ENCODE results near the gene ZNF740.

ZNF740 gene

DNA sequence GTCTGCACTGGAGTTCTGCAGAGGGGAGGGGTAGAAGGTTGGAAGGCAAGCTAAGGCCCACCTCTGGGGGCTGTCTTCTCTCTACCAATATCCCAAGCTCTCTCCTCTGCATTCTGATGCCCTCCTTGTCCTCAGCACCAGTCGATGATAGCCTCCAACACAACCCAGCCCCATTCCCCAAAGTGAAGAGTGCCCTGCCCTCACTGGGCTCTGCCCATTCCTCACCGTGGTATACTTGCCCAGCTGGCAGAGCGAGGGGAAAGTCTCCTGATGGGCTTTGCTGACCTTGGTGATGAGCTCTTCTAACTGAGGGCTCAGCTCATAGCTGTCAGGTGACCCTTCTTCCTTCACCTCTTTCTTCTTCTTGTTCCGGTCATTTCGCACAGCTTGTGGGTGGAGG is 33.7 kb downstream of the ZNF740 start:
- DNase-seq (ENCODE audit: low read depth, low spot score) = no peak

DNA sequence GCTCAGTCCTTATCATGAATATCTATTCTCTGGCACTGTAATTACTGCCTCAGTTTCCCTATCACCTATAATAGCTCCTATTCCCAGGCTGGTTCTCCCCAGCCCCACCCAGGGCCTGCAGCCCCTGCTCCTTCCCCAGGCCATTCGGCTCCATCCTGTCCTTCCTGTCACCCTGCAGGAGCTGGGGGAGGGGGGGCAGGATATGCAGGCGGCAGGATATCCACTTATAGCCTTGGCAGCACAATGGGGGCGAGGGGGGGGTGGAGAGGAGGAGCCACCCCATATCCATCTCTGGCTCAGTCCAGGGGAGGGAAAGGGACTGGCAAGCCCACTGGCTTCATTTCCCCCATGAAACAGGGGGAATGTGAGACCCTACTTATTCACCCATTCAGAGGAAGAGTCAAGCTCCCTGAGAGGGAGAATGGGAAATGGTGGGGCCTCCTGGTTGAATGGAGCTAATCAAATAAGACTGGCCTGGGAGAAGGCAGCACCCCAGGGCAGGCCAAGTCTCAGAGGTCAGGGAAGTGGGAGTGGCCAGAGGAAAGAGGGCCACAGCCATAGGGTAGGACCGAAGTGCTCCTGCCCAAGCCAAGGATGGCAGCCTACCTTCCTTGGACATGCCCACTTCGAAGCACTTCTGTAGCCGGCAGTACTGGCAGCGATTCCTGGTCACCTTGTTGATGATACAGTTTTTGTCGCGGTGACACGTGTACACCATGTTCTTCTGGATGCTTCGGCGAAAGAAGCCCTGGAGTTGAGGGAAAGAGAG is 34.3 kb downstream of the ZNF740 start:
- no peak for DNase-seq (ENCODE audit: low read depth, low spot score)

DNA sequence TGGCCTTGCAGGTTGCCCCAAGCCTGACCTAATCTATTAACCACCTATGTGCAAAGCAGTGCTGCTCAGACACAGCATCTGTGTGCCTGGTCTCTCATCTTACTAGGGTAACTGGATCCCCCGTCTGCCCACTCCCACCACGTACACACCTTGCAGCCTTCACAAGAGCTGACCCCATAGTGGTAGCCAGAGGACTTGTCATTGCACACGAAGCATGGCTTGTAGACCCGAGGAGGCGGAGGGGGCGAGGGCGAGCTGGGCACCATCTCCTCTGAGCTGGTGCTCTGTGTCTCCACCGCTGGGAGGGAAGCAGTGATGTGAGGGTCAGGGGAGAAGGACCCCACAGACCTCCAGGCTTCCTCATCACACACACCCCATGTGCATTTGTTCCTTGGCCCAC is 35.0 kb downstream of the ZNF740 start:
- DNase-seq (ENCODE audit: low read depth, low spot score) = no peak

DNA sequence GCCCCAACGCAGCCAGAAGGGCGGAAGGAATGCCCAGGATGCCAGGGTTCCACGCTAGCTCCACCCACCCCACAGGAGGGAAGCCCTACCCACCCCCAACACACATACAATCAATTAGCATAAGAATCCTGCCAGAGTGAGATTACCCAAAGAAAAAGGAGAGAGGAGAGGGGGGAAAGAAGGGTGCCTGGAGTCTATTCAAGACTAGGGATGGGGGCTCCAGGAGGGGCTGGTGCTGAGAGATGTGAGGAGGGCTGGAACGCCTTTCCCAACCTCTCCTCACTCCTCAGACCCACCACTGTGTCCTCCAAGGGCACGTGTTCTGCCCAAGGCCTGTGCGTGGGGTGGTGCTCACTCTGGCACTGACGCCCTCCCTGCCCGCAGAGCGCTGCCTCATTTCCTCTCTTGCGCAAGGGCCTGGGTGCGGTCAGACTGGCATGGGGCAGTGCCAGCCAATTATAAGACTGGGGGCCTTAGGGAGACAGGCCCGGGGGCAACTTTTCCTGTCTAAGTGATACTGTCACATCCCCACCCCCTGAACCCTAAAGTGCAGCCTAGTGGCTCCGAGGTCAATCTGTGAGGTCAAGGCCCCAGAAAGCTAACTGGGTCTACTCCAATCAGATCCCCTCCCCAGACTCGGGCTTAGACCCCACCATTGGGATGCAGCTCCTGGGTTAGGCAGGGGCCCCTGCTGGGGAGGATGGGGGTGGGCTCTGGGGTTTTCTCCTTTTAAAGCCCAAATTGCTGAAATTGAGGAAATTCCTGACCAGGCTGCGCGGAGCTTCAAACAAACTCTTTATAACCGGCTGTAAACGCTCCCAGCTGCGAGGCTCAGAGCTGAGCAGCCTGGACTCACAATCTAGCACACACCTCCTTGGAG is 36.8 kb downstream of the ZNF740 start:
- DNase-seq (ENCODE audit: low read depth, low spot score) = no peak

DNA sequence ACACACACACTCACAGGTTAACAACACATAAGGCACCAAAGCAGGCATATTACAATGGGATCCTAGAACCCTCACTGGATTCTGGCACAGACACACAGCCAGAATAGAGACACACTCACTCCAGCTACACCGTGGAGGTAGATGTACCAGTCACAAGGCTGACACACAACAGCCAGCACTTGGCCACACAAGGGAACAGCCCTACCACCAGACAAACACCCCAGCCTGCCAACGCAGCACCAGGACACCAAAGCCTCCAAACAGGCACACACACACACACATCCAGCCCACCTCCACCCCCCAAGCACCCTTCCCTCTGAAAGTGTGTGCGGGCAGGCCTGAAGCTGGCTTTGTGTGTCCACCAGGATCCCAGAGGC is 37.4 kb downstream of the ZNF740 start:
- no peak for DNase-seq (ENCODE audit: low read depth, low spot score)

DNA sequence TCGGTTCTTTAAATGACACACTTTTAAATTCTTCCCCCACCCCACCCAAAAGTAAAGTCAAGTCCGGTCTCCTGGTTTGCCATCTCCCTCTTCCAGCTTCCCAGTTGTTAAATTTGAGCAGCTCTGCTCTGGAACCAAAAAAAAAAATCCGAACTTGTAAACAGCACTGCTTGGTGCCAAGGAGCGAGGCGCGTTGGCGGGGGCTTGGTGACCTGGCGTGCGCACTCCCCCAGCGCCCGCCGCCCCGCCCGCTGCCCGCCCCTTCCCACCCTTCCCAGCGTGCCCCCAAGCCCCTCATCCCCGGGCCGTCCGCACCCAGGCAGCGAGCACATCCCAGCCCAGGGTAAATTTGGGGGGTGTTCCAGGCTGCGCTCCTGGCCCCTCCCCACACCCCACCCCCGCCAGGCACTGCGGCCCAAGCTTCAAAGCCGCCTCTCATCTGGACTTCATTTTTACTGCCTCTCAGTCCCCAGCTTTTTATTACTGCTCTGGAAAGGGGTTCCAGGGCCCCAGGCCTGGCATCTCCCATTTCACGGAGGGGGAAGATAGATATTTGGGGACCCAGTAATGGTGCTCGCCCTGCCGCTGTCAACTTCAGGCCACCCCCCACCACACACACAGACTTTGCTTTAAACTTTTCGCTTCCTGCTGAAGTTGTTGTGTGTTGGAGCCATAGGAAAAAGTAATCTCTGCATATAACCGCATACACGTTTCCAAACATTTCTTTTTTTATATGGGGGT is 38.2 kb downstream of the ZNF740 start:
- DNase-seq (ENCODE audit: low read depth, low spot score) = no peak

GRCh38 chr12:53219292-53219955 is 38.9 kb downstream of the ZNF740 start:
- peak; percentile 26 for DNase-seq (ENCODE audit: low read depth, low spot score)

- DNase-seq (ENCODE audit: low read depth, low spot score) = peak; percentile 64
Observed at GRCh38 chr12:53219956-53220693, 39.6 kb downstream of the ZNF740 start.

DNA sequence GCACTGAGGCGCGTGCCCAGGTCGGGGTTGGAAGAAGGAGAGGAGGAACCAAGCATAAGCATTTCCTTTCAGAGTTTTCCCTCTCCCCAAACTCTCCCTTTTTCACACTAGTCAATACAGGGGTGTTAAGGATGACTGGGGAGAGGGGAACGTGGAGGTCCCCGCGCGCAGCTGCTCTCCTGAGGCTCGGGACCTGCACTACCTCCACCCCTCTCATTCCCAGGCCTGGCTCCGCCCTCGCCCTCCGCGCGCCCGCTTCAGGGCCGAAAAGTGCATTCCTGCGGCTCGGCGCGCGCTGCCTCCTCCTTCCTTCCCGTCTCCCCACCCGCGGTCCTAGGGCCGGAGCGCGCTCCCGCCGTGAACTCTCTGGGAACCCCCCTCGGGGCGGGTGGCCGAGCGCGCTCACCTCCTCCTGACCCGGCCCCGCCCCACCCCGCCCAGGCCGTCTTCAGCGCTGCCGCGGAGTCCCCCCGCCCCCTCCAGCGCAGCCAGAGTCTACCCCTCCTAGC is 40.2 kb downstream of the ZNF740 start:
- DNase-seq (ENCODE audit: low read depth, low spot score) = peak; percentile 61

- DNase-seq (ENCODE audit: low read depth, low spot score) = peak; percentile 12
Observed at GRCh38 chr12:53221203-53222080, 40.9 kb downstream of the ZNF740 start.

DNA sequence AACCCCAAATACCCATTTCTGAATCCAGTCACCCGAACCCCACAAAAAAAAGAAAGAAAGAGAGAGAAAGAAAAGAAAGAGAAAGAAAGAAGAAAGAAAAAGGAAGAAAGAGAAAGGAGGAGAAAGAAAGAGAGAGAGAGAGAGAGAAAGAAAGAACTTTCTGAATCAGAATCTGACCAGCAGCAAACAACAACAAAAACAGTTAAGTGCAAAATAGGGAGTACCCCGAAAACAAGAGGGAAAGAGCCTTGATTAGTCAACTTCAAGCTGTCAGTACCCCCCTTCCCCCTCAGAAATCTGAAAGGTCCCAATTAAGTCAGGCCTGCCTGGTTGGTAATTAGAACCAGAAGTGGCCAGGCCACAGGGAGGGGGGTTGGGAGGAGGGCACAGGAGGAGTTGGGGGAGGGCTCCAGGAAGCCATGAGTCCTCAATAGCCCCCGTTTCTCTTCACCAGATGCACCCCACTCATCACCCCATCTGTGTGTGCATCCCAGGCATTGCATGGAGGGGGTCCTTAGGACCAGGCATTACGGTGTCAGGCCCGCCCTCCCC is 41.7 kb downstream of the ZNF740 start:
- no peak for DNase-seq (ENCODE audit: low read depth, low spot score)

DNA sequence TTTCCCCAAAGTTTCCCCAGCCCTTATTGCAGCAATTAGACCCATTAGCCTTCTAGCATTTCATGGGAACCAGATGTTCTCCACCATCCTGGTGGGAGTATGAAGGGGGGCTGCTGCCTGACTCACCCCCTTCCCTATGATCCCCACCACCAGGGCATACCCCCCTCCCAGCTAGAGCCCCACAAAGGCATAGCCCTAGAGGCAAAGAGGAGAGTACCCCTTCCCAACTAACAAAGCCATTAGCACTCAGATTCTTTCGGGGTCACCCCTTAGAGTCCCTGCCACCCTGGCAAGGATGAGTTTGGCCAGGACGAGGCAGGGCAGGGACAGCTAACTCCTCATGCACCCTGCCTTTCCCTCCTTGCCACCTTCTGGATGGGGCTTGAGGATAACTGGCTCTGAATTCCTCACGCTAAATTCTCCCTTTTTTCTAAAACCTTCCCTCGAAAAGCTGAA is 42.3 kb downstream of the ZNF740 start:
- no peak for DNase-seq (ENCODE audit: low read depth, low spot score)

- DNase-seq (ENCODE audit: low read depth, low spot score) = no peak
Observed at GRCh38 chr12:53223389-53224060, 43.0 kb downstream of the ZNF740 start.

- DNase-seq (ENCODE audit: low read depth, low spot score) = no peak
Observed at GRCh38 chr12:53224061-53224896, 43.8 kb downstream of the ZNF740 start.

- no peak for DNase-seq (ENCODE audit: low read depth, low spot score)
Observed at GRCh38 chr12:53224897-53225634, 44.5 kb downstream of the ZNF740 start.

DNA sequence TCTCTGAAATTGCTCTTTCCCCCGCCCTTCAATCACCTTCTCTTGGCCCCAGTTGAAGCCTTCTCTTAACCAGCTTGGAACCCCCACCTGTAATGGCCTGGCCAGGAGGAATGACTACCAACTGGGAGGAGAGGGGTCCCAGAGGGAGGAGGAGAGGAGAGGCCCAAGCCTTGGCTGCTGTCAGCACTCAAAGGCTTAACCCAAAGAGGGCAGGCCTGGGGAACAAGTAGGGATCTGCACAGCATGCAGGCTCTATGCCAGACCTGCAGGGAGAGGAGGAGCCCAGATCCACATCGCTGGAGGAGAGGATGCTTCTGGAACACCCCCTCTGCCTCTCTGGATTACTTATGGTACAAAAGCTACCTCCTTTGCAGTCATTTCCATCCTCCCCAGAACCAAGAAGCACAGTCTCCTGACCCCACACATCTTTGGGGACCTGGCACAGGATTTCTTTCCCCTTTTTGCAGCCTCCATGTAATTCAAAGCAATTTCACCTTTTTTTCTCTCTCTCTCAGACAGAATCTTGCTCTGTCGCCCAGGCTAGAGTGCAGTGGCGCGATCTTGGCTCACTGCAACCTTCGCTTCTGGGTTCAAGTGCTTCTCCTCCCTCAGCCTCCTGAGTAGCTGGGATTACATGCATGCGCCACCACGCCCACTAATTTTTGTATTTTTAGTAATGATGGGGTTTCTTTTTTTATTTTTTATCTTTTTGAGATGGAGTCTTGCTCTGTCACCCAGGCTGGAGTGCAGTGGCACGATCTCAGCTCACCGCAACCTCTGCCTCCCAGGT is 45.3 kb downstream of the ZNF740 start:
- DNase-seq (ENCODE audit: low read depth, low spot score) = no peak

Data from activated CD4-positive, CD25-positive, alpha-beta regulatory T cell treated with anti-CD3 and anti-CD28 coated beads, Interleukin-2, amount 50 U/mL, for 16 hours (primary cell).